T-helper 17 cell (primary cell): ENCODE measurements around the gene SKA1. TPM values are rescaled to one million over a fixed set of nuclear protein-coding genes. Genes with fewer than 3 reads are reported as not detected.

Source experiments
- ATAC-seq: fragments of 150-1000 bp; cut with Tn5 transposase; 2 replicates; pipeline ENCODE4 v1.10.0; 2021; ENCODE audit warnings: mild to moderate bottlenecking, moderate library complexity
- DNase-seq, 3 donors: peaks; one replicate each; pipeline versions ENCODE4 v3.0.0 to v3.0.0-alpha.2; 2020 to 2021
- H3K9me3 ChIP-seq: one replicate; pipeline ENCODE4 v1.7.0; 2013; ENCODE audit warnings: low read length, mild to moderate bottlenecking; ENCODE audit not compliant: control insufficient read depth, poor library complexity, severe bottlenecking
- H3K27ac Mint-ChIP-seq: one replicate; pipeline ENCODE4 v1.8.0; 2022; ENCODE audit warnings: mild to moderate bottlenecking, moderate library complexity, mixed read lengths
- H3K27me3 Mint-ChIP-seq: one replicate; pipeline ENCODE4 v1.8.0; 2022; ENCODE audit warnings: mixed read lengths
- H3K36me3 Mint-ChIP-seq: one replicate; pipeline ENCODE4 v1.8.0; 2022; ENCODE audit warnings: low read depth, mixed read lengths
- H3K4me1 Mint-ChIP-seq: one replicate; pipeline ENCODE4 v1.8.0; 2022; ENCODE audit warnings: mild to moderate bottlenecking, mixed read lengths
- H3K4me3 Mint-ChIP-seq: one replicate; pipeline ENCODE4 v1.8.0; 2022; ENCODE audit warnings: mild to moderate bottlenecking, moderate library complexity, mixed read lengths
- total RNA-seq, 4 donors: library from RNA in 2 of 4; stranded (reverse) in 2 of 4; gene quantifications; one replicate each; pipeline ENCODE4 v1.2.3 and lab custom pipeline; 2022 to 2026

The SKA1 gene, protein sequence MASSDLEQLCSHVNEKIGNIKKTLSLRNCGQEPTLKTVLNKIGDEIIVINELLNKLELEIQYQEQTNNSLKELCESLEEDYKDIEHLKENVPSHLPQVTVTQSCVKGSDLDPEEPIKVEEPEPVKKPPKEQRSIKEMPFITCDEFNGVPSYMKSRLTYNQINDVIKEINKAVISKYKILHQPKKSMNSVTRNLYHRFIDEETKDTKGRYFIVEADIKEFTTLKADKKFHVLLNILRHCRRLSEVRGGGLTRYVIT
- total RNA-seq = under 1 TPM; 0.27 to 0.39 TPM
- 0.81 to 0.98 reads per million in 2 donors for total RNA-seq (lab: John Stamatoyannopoulos, UW)

DNA sequence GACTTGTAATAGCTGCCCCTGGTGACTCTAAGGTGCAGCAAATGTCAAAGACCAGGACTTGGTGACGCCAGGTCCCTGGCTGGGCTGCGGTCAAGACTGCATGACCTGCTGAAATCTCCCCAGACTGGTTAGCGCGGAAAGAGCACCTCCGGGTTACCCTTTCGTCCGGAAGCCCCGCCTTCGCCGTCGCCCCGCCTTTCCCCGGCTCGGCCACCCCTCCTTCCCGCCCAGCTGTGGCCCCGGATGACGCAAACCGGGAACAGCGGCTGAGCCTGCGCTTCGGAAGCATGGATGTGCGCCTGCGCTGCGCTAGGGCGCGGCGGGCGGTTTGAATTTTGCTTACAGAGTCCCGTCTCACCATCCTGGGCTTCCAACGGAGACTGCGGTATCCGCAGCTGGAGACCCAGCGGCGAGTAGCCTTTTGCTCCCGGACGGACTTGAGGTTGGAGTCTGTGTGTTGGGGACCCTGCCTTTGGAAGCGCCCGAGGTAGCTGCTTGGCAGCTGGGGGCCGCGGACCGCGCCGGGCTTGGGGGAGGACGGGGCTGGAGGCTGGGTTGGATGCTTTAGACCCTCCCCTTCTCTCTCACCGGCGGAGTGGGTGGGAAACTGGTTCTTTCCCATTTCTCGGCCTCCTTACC, at the start of gene SKA1:
Gene SKA1 (plus strand): TSS at position 294 of the 639 bp plus-strand sequence. CDS start 785 bp downstream, outside the sequence.
- H3K9me3 ChIP-seq = peaks cover 4% of the 10 kb centered on the region
- peaks cover 9% of the 10 kb centered on the region for H3K27me3 Mint-ChIP-seq
- H3K4me1 Mint-ChIP-seq = peaks cover 10% of the 10 kb centered on the region
- DNase-seq = peak; percentile 85 to 89 (median 85)
- peak within 1 kb of the TSS; percentile 82 for H3K4me3 Mint-ChIP-seq
- H3K27ac Mint-ChIP-seq = peak within 1 kb of the TSS; percentile 79
- peak; percentile 99 for ATAC-seq
- no peaks in the 10 kb centered on the region for H3K36me3 Mint-ChIP-seq

DNA sequence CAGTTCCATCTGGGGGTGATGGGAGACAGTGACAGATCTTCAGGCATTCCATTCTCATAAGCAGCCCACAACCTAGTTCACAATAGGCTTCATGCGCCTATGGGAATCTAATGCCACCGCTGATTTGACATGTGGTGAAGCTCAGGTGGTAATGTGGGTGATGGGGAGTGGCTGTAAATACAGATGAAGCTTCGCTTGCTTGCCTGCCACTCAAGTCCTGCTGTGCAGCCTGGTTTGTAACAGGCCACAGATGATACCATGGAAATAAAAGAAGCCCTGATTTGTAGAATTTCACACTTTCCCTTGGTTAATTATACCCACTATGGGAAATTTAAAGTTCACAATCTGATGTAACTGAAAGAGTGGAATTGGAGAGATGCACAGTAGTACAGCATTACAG, 46.9 kb upstream of the SKA1 start:
- DNase-seq (no peak), ATAC-seq (no peak)
- H3K36me3 Mint-ChIP-seq = peaks cover 3% of the 10 kb centered on the region
- peaks cover 29% of the 10 kb centered on the region for H3K27me3 Mint-ChIP-seq
- peaks cover 3% of the 10 kb centered on the region for H3K9me3 ChIP-seq
- no peak overlapping the region for H3K27ac Mint-ChIP-seq
- peaks cover 1% of the 10 kb centered on the region for H3K4me1 Mint-ChIP-seq
- no peak overlapping the region for H3K4me3 Mint-ChIP-seq

DNA sequence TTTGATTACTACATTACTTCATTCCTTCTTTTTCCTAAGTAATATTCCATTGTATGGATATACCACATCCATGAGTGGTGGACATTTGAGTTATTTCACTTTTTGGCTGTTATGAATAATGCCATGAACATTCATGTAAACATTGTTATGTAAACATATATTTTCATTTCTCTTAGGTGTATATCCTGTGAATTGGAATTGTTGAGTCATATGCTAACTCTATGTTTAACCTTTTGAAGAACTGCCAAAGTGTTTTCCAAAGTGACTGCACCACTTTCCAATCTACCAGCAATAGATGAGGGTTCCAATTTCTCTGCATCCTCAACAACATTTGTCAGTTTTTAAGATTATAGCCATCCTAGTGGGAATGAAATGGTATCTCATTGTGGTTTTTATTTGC, 44.7 kb upstream of the SKA1 start:
- peaks cover 3% of the 10 kb centered on the region for H3K9me3 ChIP-seq
- peaks cover 3% of the 10 kb centered on the region for H3K36me3 Mint-ChIP-seq
- no peak for DNase-seq
- ATAC-seq = no peak
- H3K27ac Mint-ChIP-seq = no peak overlapping the region
- H3K27me3 Mint-ChIP-seq = peaks cover 33% of the 10 kb centered on the region
- no peak overlapping the region for H3K4me3 Mint-ChIP-seq
- peaks cover 3% of the 10 kb centered on the region for H3K4me1 Mint-ChIP-seq

DNA sequence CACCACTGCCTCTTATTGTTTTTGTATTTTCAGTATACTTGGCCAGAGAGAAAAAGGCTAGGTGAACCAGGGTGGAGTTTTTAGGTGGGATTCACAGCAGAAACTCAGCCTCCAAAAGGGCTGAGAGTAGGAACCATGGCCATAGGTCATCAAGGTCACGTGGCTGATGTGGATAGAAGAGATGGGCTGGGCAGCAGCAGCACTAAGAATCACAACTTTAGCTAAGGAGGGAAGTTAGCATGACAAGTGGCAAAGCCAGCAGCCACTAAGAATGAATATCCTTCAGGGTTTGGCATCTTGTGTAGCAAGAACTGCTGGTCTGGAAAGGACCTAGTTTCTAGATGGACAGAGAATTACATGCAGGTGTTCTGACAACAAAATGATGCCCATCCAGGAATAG, 43.2 kb upstream of the SKA1 start:
- Mint-ChIP-seq H3K36me3 (peaks cover 3% of the 10 kb centered on the region), H3K27ac (no peak overlapping the region), H3K27me3 (peaks cover 31% of the 10 kb centered on the region), H3K4me3 (no peak overlapping the region), H3K4me1 (peaks cover 3% of the 10 kb centered on the region)
- peaks cover 3% of the 10 kb centered on the region for H3K9me3 ChIP-seq
- ATAC-seq = no peak
- DNase-seq = no peak

DNA sequence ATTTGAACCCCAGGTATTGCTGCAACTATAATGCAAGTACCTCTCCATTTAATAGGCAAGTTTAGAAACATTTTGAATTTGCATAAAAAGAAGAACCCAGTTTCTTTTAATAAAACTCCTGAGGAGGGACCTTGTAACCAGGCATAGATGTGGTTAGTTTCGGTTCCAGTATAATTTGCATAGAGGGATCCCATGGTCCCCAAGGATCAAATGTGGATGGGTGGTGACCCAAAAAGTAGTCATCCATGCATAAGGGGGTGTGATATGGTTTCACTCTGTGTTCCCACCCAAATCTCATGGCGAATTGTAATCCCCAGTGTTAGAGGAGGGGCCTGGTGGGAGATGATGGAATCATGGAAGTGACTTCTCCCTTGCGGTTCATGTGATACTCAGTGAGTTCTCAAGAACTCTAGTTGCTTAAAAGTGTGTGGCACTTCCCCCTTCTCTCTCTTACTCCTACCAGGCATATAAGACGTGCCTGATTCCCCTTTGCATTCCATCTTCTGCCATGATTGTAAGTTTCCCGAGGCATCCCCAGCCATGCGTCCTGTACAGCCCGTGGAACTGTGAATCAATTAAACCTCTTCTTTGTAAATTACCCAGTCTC, 40.2 kb upstream of the SKA1 start:
- Mint-ChIP-seq H3K36me3 (peaks cover 3% of the 10 kb centered on the region), H3K4me1 (peaks cover 6% of the 10 kb centered on the region), H3K27me3 (peaks cover 33% of the 10 kb centered on the region), H3K27ac (no peak overlapping the region), H3K4me3 (no peak overlapping the region)
- peaks cover 3% of the 10 kb centered on the region for H3K9me3 ChIP-seq
- peak; percentile 33 for ATAC-seq
- no peak for DNase-seq

DNA sequence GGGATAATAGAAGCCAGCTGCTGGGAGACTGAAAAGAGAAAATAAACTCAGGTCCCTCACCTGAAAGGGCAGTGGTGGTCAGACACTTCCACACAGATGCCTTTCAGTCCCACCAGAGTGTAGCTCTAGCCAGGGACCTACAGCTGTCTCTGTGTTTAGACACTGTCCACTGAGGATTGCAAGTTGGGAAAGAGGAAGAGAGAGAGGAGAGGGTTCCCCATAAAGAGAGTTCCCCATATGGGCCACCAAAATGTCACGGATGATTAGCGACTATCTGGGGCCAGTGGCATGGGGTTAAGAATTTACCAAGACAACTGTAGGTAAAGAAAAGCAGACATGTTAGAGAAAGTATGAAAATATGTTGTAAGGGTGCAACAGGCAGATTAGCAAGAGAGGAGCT, 36.7 kb upstream of the SKA1 start:
- no peaks in the 10 kb centered on the region for H3K9me3 ChIP-seq
- ATAC-seq (no peak), DNase-seq (no peak)
- Mint-ChIP-seq H3K27ac (no peak overlapping the region), H3K4me3 (no peak overlapping the region), H3K4me1 (peaks cover 4% of the 10 kb centered on the region), H3K36me3 (no peaks in the 10 kb centered on the region), H3K27me3 (peaks cover 20% of the 10 kb centered on the region)

DNA sequence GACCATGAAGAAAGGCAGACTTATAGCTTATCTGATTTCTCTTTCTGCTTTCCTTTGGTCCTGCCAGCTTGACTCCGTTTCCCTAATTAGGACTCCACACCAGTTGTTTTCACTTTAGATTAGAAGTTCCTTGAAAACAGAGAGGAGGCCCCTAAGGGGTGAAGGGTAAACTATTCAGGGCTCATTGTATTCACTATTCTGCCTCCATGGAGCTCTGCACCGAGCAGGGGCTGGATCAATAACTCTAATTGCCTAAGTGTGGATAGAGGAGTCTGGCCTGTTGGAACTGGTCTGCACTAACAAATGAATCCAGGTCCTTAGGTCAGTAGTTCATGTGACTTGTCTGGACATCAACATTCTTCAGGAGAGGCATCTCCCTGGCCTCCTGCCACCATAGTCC, 36.1 kb upstream of the SKA1 start:
- DNase-seq = no peak
- ATAC-seq = no peak
- Mint-ChIP-seq H3K36me3 (no peaks in the 10 kb centered on the region), H3K4me3 (no peak overlapping the region), H3K27me3 (peaks cover 19% of the 10 kb centered on the region), H3K27ac (no peak overlapping the region), H3K4me1 (peaks cover 4% of the 10 kb centered on the region)
- no peaks in the 10 kb centered on the region for H3K9me3 ChIP-seq

DNA sequence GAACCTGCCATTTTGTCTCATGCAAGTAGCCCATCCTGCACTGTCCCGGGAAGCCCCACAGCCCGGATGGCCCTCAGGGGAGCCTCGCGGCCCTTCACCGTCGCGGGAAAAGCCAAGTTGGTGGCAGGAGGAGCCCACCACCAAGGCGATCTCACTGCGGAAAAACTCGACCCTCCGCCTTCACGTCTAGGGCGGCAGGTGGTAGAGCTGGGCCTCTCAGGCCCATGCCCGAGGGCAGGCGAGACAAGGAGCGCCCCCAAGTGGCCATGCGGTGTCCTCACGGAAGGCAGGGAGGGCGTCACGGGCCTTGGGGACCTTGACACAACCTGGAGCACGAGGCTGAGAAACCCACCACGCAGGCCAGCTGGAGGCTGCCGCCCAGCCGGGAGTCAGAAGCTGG, 34.8 kb upstream of the SKA1 start:
- H3K9me3 ChIP-seq = no peaks in the 10 kb centered on the region
- ATAC-seq = no peak
- peaks cover 4% of the 10 kb centered on the region for H3K4me1 Mint-ChIP-seq
- no peak overlapping the region for H3K27ac Mint-ChIP-seq
- no peaks in the 10 kb centered on the region for H3K36me3 Mint-ChIP-seq
- H3K27me3 Mint-ChIP-seq = peaks cover 18% of the 10 kb centered on the region
- no peak overlapping the region for H3K4me3 Mint-ChIP-seq
- DNase-seq = no peak

DNA sequence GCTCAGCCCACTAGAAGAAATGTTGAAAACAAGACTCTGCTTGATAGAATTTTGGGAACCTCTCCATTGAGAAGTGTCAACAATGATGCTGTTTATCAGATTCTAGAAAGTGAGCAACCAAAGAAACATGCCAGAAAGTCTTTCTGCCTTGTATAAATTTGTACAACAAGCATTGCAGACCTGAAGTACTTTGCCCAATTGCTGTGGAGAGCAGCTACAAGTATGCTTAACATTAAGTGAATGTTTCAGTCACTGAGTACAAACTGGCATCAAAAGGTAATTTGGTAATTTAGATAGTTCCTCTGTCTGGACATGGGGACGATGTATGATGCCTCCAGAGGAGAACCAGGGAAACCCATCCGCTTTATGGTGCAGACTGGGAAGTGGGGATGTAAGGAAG, 33.4 kb upstream of the SKA1 start:
- H3K36me3 Mint-ChIP-seq = no peaks in the 10 kb centered on the region
- ATAC-seq (no peak), DNase-seq (no peak)
- no peak overlapping the region for H3K4me3 Mint-ChIP-seq
- peaks cover 11% of the 10 kb centered on the region for H3K27me3 Mint-ChIP-seq
- H3K4me1 Mint-ChIP-seq = peaks cover 4% of the 10 kb centered on the region
- H3K9me3 ChIP-seq = no peaks in the 10 kb centered on the region
- no peak overlapping the region for H3K27ac Mint-ChIP-seq

DNA sequence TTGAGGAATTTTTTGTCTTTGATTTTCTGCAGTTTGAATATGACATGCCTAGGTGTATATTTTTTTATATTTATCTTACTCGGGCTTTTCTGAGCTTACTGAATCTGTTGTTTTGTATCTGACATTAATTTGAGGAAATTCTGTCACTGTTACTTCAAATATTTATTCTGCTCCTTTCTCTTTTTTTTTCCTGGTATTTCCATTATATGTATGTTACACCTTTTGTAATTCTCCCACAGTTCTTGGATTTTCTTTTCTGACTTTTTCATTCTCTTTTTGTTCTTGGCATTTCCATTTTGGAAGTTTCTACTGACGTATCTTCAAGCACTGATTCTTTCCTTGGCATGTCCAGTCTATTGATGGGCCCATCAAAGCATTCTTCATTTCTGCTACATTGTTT, 24.1 kb upstream of the SKA1 start:
- DNase-seq (no peak), ATAC-seq (no peak)
- Mint-ChIP-seq H3K4me1 (peaks cover 3% of the 10 kb centered on the region), H3K27ac (no peak overlapping the region), H3K4me3 (peak overlapping the region; percentile 13), H3K27me3 (peaks cover 43% of the 10 kb centered on the region), H3K36me3 (peaks cover 8% of the 10 kb centered on the region)
- no peaks in the 10 kb centered on the region for H3K9me3 ChIP-seq

DNA sequence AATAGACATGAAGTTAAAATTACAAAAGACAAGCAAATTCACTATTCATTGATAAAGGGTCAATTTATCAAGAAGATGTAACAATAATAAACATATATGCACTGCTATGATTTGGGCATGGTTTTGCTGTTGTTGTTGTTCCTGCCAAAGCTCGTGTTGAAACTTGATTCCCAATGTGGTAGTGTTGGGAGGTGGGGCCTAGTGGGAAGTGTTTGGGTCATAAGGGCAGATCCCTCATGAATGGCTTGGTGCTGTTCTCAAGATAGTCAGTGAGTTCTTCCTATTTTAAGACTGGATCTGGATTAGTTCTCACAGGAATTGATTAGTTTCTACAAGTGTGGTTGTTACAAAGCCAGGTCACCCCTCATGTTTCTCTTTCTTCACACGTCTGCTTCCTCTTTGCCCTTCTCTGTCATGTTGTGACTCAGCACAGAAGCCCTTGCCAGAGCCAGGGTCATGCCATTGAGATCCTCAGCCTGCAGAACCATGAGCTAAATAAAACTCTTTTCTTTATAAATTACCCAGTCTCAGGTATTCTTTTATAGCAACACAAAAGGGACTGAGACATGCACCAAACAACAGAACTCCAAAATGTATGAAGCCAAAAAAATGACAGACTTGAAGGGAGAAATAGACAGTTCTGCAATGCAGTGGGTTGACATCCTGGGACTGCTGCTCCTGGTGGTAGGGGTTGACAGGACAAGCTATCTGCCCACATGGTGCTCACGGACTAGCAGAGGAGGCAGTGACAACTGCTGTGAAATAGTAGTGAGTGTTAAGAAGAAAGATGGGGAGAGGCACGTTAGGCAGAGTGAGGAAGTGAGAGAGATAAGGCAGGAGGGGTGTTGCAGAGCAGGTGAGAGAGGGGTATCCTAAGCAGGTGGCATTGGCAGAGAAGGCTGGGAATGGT, 18.6 kb upstream of the SKA1 start:
- Mint-ChIP-seq H3K4me1 (peaks cover 8% of the 10 kb centered on the region), H3K36me3 (peaks cover 8% of the 10 kb centered on the region), H3K4me3 (no peak overlapping the region), H3K27me3 (peaks cover 36% of the 10 kb centered on the region), H3K27ac (peak overlapping the region; percentile 67)
- ATAC-seq (peak; percentile 47), DNase-seq (no peak)
- H3K9me3 ChIP-seq = no peaks in the 10 kb centered on the region

DNA sequence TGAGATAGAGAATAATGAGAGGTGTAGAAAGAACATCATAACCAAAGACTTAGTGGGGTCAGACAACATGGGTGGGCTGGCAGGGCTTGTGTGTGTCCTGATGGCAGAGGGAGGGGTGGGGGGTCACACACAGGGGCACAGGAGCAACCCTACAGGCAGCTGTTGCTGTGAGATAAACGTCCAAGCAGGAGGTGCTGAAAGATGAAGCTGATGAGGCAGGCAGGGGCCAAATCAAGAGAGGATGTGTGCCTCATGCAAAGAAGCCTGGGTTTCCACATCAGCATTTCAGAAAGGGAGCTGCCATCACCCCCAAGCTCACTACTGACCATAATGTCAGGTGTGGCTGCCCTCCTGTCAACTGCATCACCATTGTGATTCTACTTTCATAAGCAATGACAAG, 16.0 kb upstream of the SKA1 start:
- Mint-ChIP-seq H3K4me1 (peaks cover 5% of the 10 kb centered on the region), H3K36me3 (peaks cover 5% of the 10 kb centered on the region), H3K27ac (peak overlapping the region; percentile 34), H3K27me3 (peaks cover 13% of the 10 kb centered on the region), H3K4me3 (no peak overlapping the region)
- ATAC-seq (no peak), DNase-seq (no peak)
- no peaks in the 10 kb centered on the region for H3K9me3 ChIP-seq

DNA sequence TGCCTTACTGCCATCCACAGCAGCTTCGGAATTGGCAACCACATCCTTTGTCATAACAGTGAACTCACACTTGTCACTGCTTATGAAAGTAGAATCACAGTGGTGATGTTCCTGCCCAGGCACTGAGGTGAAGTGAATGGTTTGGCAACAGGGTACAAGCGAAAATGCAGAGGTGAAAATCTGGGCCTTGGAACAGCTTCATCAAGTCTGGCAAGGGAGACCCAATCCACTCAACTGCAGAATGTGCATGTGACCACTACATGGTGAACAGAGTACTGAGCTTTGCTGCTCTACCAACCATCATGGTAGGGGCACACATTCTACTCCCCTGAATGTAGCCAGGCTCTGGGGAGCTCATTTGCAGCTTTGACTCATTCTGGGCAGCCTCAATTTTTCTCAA, 15.0 kb upstream of the SKA1 start:
- ATAC-seq = no peak
- peaks cover 3% of the 10 kb centered on the region for H3K36me3 Mint-ChIP-seq
- H3K4me3 Mint-ChIP-seq = no peak overlapping the region
- no peaks in the 10 kb centered on the region for H3K9me3 ChIP-seq
- DNase-seq = no peak
- peaks cover 5% of the 10 kb centered on the region for H3K4me1 Mint-ChIP-seq
- H3K27me3 Mint-ChIP-seq = peaks cover 11% of the 10 kb centered on the region
- no peak overlapping the region for H3K27ac Mint-ChIP-seq
